ENCODE results near the gene GSG1L. TPM values are rescaled to one million over a fixed set of nuclear protein-coding genes. Genes with fewer than 3 reads are reported as not detected.
A peak's percentile ranks its signal among the peaks of the same experiment; 100 is the strongest.

Gene GSG1L
- total RNA-seq, 2 experiments from 2014 or later: not detected

DNA sequence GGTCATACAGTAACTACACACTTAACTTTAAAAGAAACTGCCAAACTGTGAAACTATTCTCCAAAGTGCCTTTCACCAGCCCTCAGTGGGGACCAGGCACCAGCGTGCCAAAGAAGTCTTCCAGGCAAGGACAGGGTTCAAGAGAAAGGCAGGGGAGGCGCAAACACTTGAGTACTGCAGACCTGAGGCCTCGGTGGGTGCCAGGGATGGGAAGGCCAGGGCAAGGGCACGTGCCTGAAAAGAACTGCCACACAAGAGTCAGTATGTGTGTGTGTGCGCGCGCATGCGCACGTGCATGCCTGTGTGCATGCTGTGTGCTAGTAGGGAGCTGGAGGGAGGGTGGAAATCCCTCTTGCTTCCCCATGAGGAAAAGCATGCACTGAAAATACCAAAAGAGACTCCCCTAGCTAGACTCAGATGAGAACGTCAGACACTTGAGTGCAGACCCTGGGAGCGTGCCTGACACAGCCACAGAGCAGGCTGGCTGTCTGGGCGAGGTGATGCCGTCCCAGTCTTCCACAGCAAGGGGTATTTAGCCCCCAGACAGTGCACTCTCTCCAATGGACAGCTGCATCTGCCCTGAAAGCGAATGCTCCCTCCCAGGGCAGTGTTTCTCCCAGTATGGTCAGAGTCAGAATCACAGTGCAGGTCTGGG, 40.1 kb upstream of the GSG1L start:
- Mint-ChIP-seq H3K27ac (no peak overlapping the region), H3K27me3 (no peaks in the 10 kb centered on the region)
- intact Hi-C loops (cut with DNase I, micrococcal nuclease): no loop called here

DNA sequence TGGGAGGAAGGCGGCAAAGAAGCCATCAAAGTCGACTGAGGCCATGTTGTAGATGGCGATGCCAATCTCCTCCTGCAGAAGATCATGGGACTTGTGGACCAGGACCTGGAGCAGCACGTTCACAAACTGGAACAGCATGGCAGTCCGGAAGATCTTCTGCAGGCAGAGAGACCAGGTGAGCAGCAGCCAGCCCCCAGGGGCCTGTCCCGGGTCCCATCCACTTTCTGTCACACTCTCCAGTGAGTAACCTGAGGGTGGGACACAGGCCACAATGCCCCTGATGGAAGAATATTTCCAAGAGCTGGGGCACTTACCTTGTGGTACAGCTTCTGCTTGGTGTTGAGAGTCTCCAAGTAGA, 38.0 kb upstream of the GSG1L start:
- CTCF ChIA-PET: interaction anchor here (1.8 kb wide), 1 partner anchor 116 kb away, joined by 8 read pairs; no protein-coding TSS in a partner anchor
- intact Hi-C loops (cut with DNase I, micrococcal nuclease): no loop called here

More for the DNA sequence above, 40.1 kb upstream of the GSG1L start:
- Mint-ChIP-seq H3K36me3 (ENCODE audit: low read depth) (peaks cover 83% of the 10 kb centered on the region), H3K4me1 (no peaks in the 10 kb centered on the region), H3K9me3 (ENCODE audit: low read depth) (no peaks in the 10 kb centered on the region), H3K4me3 (no peak overlapping the region)
- no peak for ATAC-seq
- POLR2A ChIA-PET: no interaction called here
- DNase-seq: no peak
- CTCF ChIA-PET: interaction anchor here (1.8 kb wide), 1 partner anchor 114 kb away, joined by 8 read pairs; no protein-coding TSS in a partner anchor

DNA sequence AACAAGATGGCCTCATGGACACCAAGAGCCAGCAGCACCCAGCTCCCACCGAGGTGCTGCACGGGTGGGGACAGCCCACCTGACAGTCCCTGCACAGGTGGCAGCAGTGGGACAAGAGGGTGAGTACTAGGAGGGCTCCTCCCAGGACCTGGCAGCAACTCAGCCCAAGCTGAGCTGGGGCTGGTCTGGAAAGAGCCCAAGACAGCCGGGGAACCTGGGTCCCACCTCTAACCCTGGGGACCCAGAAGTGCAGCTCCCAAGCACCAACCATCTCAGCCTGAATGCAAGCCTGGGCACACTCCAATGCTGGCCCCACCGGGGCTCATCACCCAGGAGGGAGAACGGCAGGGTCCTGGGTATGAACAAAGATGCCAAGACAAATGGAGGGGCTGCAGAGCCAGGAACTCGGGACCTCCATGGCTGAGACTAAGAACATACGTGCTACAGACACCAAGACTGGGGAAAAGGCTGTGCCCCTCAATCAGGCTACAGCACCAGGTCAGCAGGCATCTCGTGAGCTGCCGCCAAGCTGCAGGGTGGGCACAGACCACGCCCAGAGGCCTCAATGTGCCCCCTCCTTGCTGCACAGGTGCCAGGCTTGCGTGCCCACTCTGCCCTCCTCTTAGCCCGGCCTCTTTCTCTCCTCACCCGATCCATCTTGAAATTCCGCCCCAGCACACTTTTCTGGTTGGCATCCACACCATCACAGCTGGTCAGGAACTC, 37.5 kb upstream of the GSG1L start:
- Mint-ChIP-seq H3K9me3 (ENCODE audit: low read depth) (no peaks in the 10 kb centered on the region), H3K27ac (no peak overlapping the region), H3K27me3 (no peaks in the 10 kb centered on the region), H3K36me3 (ENCODE audit: low read depth) (peaks cover 68% of the 10 kb centered on the region), H3K4me3 (no peak overlapping the region), H3K4me1 (no peaks in the 10 kb centered on the region)
- ChIA-PET POLR2A (no interaction called here), CTCF (interaction anchor here (0.6 kb wide), 1 partner anchor 87 kb away, joined by 3 read pairs; no protein-coding TSS in a partner anchor)
- DNase-seq: no peak
- intact Hi-C loops (cut with DNase I, micrococcal nuclease): no loop called here
- ATAC-seq: no peak

More for the DNA sequence above, 38.0 kb upstream of the GSG1L start:
- no peaks in the 10 kb centered on the region for H3K27me3 Mint-ChIP-seq
- H3K36me3 Mint-ChIP-seq (ENCODE audit: low read depth): peaks cover 72% of the 10 kb centered on the region
- ATAC-seq (no peak), DNase-seq (no peak)
- H3K9me3 Mint-ChIP-seq (ENCODE audit: low read depth): no peaks in the 10 kb centered on the region
- POLR2A ChIA-PET: no interaction called here
- H3K4me3 Mint-ChIP-seq: no peak overlapping the region
- H3K27ac Mint-ChIP-seq: no peak overlapping the region
- H3K4me1 Mint-ChIP-seq: no peaks in the 10 kb centered on the region

DNA sequence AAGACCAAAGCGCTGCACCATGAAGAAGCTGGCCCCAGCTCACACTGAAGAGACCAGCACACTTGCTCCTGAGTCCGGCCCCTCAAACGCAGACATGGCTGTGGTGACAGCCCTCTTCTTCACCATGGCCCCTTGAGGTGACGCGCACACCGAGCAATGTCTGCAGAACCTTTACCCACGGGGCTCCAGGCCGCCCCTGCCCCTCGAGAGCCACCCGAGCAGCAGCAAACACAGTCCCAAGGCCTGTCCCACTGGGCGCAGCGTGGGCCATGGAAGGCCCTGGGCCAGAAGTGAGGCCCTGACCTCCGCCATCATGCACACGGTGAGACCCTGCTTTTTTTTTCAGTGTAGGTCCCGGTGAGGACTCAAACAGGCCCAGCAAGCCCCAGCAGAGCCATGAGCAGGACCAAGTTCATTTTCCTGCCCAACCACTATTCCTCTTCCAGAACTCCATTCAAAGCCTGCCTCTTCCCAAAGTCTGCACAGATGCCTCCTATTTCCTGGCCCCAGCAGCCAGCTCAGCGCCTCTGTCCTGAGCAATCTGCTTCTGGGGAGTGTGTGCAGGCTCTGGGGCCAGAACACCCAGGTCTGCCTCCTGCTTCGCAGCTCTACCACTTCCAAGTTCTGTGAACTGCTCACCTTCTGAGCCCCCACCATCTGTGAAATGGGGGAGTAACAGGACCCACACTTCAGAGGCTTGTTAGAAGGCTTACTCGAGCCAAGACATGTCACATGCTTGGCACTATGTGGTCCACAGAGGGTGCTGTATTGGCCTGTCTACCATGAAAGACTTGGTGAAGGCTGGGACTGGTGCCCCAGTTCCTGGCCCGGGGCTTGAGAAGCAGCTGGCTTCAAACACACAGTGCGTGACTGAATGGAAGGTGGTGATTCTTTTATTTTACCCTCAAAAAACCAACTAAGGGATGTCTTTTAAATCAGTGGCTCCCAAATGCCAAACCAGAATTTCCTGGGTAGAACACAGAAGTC, 35.7 kb upstream of the GSG1L start:
- CTCF ChIA-PET: interaction anchor here (0.6 to 1.3 kb wide), 2 partner anchors 119 to 188 kb away, joined by 3 read pairs; no protein-coding TSS in a partner anchor
- no peak for ATAC-seq
- intact Hi-C loops (cut with DNase I, micrococcal nuclease): loop anchor here in 1 of 2 experiments (1.0 kb wide), 1 partner anchor 22 kb away; no protein-coding TSS in a partner anchor
- Mint-ChIP-seq H3K36me3 (ENCODE audit: low read depth) (peaks cover 56% of the 10 kb centered on the region), H3K4me3 (no peak overlapping the region), H3K9me3 (ENCODE audit: low read depth) (no peaks in the 10 kb centered on the region), H3K27me3 (no peaks in the 10 kb centered on the region), H3K27ac (no peak overlapping the region), H3K4me1 (no peaks in the 10 kb centered on the region)
- POLR2A ChIA-PET: interaction anchor here (0.6 kb wide), 1 partner anchor 330 kb away, joined by 3 read pairs; no protein-coding TSS in a partner anchor
- no peak for DNase-seq

DNA sequence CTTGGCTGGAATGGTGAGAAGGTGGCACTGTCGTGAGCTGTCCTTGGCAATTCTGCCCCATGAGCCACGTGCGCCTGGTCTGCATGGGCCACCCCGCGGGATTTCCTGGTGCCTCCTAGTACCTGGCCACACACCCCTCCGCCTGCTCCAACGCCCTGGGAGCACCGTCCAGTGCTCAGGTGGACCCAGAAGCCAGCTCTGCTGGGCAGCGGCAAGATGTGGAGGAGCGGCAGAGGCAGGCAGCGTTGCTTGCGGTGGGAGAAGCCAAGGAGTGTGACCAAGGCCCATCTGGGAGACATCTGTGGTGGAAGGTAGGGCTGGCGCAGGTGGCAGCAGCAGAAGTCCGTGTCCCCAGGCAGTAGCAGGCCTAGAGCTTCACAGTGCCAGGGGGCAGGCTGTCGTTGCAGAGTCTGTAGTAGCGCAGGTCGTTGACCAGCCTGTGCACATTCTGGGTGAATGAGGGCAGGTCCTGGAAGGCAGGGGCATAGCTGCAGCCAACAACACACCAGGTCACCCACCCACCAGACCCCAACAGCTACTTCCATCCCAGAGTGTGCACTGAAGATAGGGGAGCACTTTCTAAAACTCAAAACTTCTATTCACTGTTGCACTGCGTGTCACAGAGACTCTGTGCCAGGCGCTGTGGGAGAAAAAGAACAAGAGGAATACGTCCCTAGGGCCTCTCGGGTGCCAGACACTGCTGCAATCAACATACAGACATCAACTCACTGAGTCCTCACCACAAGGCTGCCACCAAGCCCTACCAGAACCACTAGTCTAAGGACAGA, 34.9 kb upstream of the GSG1L start:
- intact Hi-C loops (cut with DNase I, micrococcal nuclease): no loop called here
- H3K27ac Mint-ChIP-seq: no peak overlapping the region

DNA sequence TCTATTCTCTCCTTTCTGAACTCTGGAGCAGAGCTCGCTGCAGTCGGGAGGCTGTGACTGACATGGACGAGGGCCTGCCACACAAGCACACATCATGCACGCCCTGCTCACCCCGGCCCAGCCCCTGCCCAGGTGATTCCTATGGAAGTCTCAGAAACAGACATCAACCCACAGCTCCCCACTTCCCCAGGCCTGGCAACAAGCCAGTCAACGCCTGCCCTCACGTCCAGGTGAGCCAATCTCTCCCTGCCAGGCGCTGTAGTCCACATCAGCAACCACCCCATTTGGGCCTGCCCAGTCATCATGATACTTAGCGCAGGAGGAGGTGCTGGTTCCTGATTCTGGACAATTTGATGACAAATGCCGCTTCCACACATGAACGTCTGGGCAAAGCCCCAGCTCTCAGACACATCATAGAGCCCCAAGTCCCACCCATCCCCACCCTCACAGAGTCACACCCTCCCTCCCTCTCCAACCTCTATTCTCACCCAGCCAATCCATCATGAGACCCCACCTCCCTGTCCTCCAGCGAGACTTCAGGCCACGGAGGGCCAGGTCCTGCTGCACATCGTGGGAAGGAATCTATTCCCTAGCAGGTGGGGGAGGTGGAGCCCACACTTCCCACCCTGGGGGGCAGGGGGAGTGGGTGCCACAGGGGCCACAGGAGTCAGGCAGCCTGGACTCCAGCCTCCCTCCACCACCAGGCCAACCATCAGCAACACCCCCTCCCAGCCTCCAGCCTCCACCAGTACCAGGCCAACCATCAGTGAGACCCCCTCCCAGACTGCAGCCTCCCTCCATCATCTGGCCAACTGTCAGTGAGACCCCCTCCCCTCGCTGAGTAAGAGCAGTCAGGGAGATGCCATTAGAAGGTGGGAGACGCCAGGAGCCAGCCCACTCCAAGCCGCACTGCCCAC, 33.7 kb upstream of the GSG1L start:
- POLR2A ChIA-PET: no interaction called here
- no peak for DNase-seq
- no peaks in the 10 kb centered on the region for H3K9me3 Mint-ChIP-seq (ENCODE audit: low read depth)
- intact Hi-C loops (cut with DNase I, micrococcal nuclease): no loop called here
- no peaks in the 10 kb centered on the region for H3K27me3 Mint-ChIP-seq
- CTCF ChIA-PET: interaction anchor here (1.3 kb wide), 1 partner anchor 121 kb away, joined by 3 read pairs; no protein-coding TSS in a partner anchor
- ATAC-seq: peak; percentile 12
- no peak overlapping the region for H3K4me3 Mint-ChIP-seq
- peaks cover 37% of the 10 kb centered on the region for H3K36me3 Mint-ChIP-seq (ENCODE audit: low read depth)
- no peaks in the 10 kb centered on the region for H3K4me1 Mint-ChIP-seq
- H3K27ac Mint-ChIP-seq: no peak overlapping the region

More for the DNA sequence above, 34.9 kb upstream of the GSG1L start:
- ATAC-seq: no peak
- ChIA-PET CTCF (interaction anchor here (1.3 kb wide), 1 partner anchor 120 kb away, joined by 3 read pairs; no protein-coding TSS in a partner anchor), POLR2A (no interaction called here)
- Mint-ChIP-seq H3K36me3 (ENCODE audit: low read depth) (peaks cover 47% of the 10 kb centered on the region), H3K9me3 (ENCODE audit: low read depth) (no peaks in the 10 kb centered on the region), H3K4me1 (no peaks in the 10 kb centered on the region), H3K27me3 (no peaks in the 10 kb centered on the region), H3K4me3 (no peak overlapping the region)
- no peak for DNase-seq

DNA sequence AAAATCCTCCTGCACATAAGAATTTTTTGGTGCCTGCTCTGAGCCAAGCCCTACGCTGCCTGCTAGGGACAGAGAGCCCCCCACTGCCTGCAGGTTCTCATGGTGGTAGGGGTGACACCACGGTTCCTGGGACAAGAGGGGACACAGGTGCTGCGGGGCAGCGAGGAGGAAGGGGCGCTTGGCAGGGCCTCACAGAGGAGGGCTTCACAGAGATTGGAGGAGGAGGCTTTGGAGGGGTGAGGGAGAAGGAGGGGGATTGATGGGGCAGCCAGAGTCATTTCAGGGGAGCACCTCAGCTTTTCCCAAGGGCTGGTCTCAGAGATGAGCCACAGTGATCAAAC, 29.8 kb upstream of the GSG1L start:
- Mint-ChIP-seq H3K9me3 (ENCODE audit: low read depth) (no peaks in the 10 kb centered on the region), H3K4me3 (no peak overlapping the region), H3K4me1 (no peaks in the 10 kb centered on the region), H3K27ac (no peak overlapping the region), H3K36me3 (ENCODE audit: low read depth) (peaks cover 9% of the 10 kb centered on the region), H3K27me3 (no peaks in the 10 kb centered on the region)
- intact Hi-C loops (cut with DNase I, micrococcal nuclease): no loop called here
- no peak for ATAC-seq
- ChIA-PET POLR2A (no interaction called here), CTCF (interaction anchor here (0.5 to 0.6 kb wide), 2 partner anchors 9 to 21 kb away, joined by 3 read pairs; no protein-coding TSS in a partner anchor)
- DNase-seq: no peak

DNA sequence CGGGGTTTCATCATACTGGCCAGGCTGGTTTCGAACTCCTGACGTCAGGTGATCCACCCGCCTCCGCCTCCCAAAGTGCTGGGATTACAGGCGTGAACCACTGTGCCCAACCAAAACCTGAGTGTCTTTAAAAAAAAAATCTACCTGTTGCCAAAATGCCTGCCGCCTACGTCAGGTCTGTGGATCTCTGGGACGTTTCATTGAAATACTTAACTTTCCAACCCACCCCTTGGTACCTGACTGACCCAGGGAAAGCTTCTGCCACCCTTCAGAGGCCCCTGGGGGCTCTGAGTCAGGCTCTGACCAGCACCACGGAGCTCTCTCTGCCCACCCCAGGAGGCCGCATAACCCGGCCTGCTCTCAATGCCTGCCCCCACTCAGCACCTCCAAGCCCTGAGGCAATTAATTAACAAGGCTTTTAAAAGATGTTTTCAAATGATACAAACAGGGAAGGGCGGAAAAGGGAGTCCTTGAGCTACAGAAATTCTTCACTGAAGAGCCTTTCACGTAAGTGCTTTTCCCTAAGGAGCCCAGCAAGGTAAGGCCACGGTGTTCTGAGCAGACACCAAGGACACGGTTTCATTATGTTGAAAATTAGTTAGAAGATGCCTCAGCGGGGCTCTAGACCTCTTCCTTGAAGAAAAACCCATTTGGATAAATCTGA, 29.3 kb upstream of the GSG1L start:
- no peak for DNase-seq
- CTCF ChIA-PET: interaction anchor here (0.5 to 0.6 kb wide), 2 partner anchors 10 to 20 kb away, joined by 3 read pairs; no protein-coding TSS in a partner anchor
- H3K9me3 Mint-ChIP-seq (ENCODE audit: low read depth): no peaks in the 10 kb centered on the region

DNA sequence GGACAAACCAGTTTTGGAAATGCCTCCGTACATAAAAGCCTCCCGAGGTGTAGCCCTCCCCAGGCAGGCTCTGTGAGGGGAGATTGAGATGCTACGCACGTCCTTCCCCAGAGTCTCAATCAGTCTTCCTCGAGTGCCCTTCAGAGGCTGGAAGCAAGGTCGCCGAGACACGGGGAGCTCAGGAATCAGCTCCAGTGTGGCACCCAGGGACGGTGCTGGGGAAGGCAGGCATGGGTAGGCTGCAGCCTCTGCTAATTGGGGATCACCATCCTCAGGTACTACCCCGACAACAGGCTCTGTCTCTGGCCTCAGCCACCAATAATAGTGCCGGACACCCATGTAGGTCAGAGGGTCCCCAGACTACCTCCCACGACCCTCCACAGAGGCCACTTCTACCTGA, 28.1 kb upstream of the GSG1L start:
- H3K4me3 Mint-ChIP-seq: no peak overlapping the region
- CTCF ChIA-PET: no interaction called here

More for the DNA sequence above, 29.3 kb upstream of the GSG1L start:
- no peak for ATAC-seq
- Mint-ChIP-seq H3K4me3 (no peak overlapping the region), H3K4me1 (no peaks in the 10 kb centered on the region), H3K27me3 (no peaks in the 10 kb centered on the region), H3K36me3 (ENCODE audit: low read depth) (peaks cover 4% of the 10 kb centered on the region), H3K27ac (no peak overlapping the region)
- POLR2A ChIA-PET: no interaction called here
- intact Hi-C loops (cut with DNase I, micrococcal nuclease): no loop called here

More for the DNA sequence above, 28.1 kb upstream of the GSG1L start:
- H3K27ac Mint-ChIP-seq: no peak overlapping the region
- no peak for DNase-seq
- no peaks in the 10 kb centered on the region for H3K9me3 Mint-ChIP-seq (ENCODE audit: low read depth)
- H3K4me1 Mint-ChIP-seq: no peaks in the 10 kb centered on the region
- intact Hi-C loops (cut with DNase I, micrococcal nuclease): no loop called here
- H3K36me3 Mint-ChIP-seq (ENCODE audit: low read depth): peaks cover 3% of the 10 kb centered on the region
- H3K27me3 Mint-ChIP-seq: no peaks in the 10 kb centered on the region
- POLR2A ChIA-PET: no interaction called here
- no peak for ATAC-seq

Measured in activated CD4-positive, alpha-beta T cell treated with anti-CD3 and anti-CD28 coated beads for 36 hours (primary cell).